Central memory CD4-positive, alpha-beta T cell (primary cell): Measurements from ENCODE around the gene MAGEA2.
"Not testable (repeated sequence)": the region's sequence is repeated elsewhere in the genome, so short reads cannot be mapped to it uniquely, and the experiment has no call there.

Experiments used
- DNase-seq: peaks from one replicate; pipeline ENCODE4 v3.0.0; 2022

The MAGEA2 gene

DNA sequence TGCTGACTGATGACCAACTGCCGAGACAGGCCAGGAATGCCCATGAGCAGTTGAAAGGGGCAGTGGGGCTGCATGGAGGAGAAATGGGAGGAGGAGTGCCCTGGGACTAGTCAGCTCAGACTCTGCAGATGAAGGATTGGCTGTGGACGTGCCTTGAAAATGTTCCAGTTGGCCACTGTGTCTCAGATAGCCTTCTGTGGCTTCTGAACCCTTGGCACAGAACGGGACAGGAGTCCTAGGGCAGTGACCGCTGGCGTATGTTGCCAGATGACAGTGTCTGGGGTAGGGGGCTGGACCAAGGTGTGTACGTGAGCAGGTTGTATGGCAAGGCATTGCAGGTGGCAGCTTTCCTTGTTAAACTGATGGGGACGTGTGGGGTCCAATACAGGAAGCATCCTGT, 47.1 kb downstream of the MAGEA2 start:
- DNase-seq = not testable (repeated sequence)

DNA sequence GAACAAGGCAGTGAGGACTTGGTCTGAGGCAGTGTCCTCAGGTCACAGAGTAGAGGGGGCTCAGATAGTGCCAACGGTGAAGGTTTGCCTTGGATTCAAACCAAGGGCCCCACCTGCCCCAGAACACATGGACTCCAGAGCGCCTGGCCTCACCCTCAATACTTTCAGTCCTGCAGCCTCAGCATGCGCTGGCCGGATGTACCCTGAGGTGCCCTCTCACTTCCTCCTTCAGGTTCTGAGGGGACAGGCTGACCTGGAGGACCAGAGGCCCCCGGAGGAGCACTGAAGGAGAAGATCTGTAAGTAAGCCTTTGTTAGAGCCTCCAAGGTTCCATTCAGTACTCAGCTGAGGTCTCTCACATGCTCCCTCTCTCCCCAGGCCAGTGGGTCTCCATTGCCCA, 53.3 kb downstream of the MAGEA2 start:
- not testable (repeated sequence) for DNase-seq
